Glutamatergic neuron (in vitro differentiated cells): ENCODE results near the gene SCAMP4. TPM values are rescaled to one million over a fixed set of nuclear protein-coding genes. Genes with fewer than 3 reads are reported as not detected.
A peak's percentile ranks its signal among the peaks of the same experiment; 100 is the strongest.

Source experiments
- DNase-seq: peaks from one replicate; pipeline ENCODE4 v3.0.0; 2022
- H3K27ac Mint-ChIP-seq: one replicate; pipeline ENCODE4 v1.8.0; 2020; ENCODE audit warnings: mild to moderate bottlenecking, mixed read lengths, inconsistent platforms; ENCODE audit not compliant: unreplicated experiment
- H3K27me3 Mint-ChIP-seq: one replicate; pipeline ENCODE4 v1.8.0; 2020; ENCODE audit warnings: mild to moderate bottlenecking, moderate library complexity, mixed read lengths, inconsistent platforms; ENCODE audit not compliant: unreplicated experiment
- H3K36me3 Mint-ChIP-seq: one replicate; pipeline ENCODE4 v1.8.0; 2020; ENCODE audit warnings: mild to moderate bottlenecking, mixed read lengths, inconsistent platforms; ENCODE audit not compliant: unreplicated experiment
- H3K4me1 Mint-ChIP-seq: one replicate; pipeline ENCODE4 v1.8.0; 2020; ENCODE audit warnings: mild to moderate bottlenecking, low read depth, mixed read lengths, inconsistent platforms; ENCODE audit not compliant: unreplicated experiment
- H3K4me3 Mint-ChIP-seq: one replicate; pipeline ENCODE4 v1.8.0; 2020; ENCODE audit warnings: mild to moderate bottlenecking, mixed read lengths, inconsistent platforms; ENCODE audit not compliant: unreplicated experiment
- H3K9me3 Mint-ChIP-seq: one replicate; pipeline ENCODE4 v1.8.0; 2020; ENCODE audit warnings: mild to moderate bottlenecking, moderate library complexity, mixed read lengths, inconsistent platforms; ENCODE audit not compliant: unreplicated experiment
- CTCF ChIP-seq: fragments of 200-600 bp; sonication (generic); IDR thresholded peaks from one replicate; pipeline ENCODE4 v1.5.0; 2021; ENCODE audit not compliant: partially characterized antibody, unreplicated experiment
- total RNA-seq: library from RNA; stranded (reverse); fragmentation: NEBNext Ultra II Directional; extraction: Animal tissue kit (Norgen Biotek cat#: 25700); gene quantifications from one replicate; pipeline ENCODE4 v1.2.1, GENCODE V29; 2021; ENCODE audit not compliant: unreplicated experiment

Gene SCAMP4
- total RNA-seq, 1 donor from 2014 or later, result 66.3 TPM

GRCh38 chr19:1933942-1934341, 28.7 kb downstream of the SCAMP4 start:
- Mint-ChIP-seq H3K27ac (peak overlapping the region; percentile 9), H3K27me3 (peaks cover 17% of the 10 kb centered on the region)

GRCh38 chr19:1935484-1936208, 30.4 kb downstream of the SCAMP4 start:
- Mint-ChIP-seq H3K4me3 (no peak overlapping the region), H3K27ac (peak overlapping the region; percentile 36)

More at GRCh38 chr19:1933942-1934341, 28.7 kb downstream of the SCAMP4 start:
- H3K9me3 Mint-ChIP-seq, result peaks cover 14% of the 10 kb centered on the region
- peaks cover 6% of the 10 kb centered on the region for H3K4me1 Mint-ChIP-seq
- DNase-seq, result no peak
- no peak overlapping the region for H3K4me3 Mint-ChIP-seq
- peaks cover 9% of the 10 kb centered on the region for H3K36me3 Mint-ChIP-seq
- no peak for TF ChIP-seq CTCF

GRCh38 chr19:1936430-1936829, 31.2 kb downstream of the SCAMP4 start:
- peaks cover 10% of the 10 kb centered on the region for H3K4me1 Mint-ChIP-seq
- H3K36me3 Mint-ChIP-seq, result peaks cover 8% of the 10 kb centered on the region
- peaks cover 24% of the 10 kb centered on the region for H3K27me3 Mint-ChIP-seq
- no peak for TF ChIP-seq CTCF
- H3K4me3 Mint-ChIP-seq, result no peak overlapping the region
- no peak for DNase-seq
- peaks cover 23% of the 10 kb centered on the region for H3K9me3 Mint-ChIP-seq
- H3K27ac Mint-ChIP-seq, result peak overlapping the region; percentile 36

More at GRCh38 chr19:1935484-1936208, 30.4 kb downstream of the SCAMP4 start:
- no peak for DNase-seq
- peaks cover 24% of the 10 kb centered on the region for H3K27me3 Mint-ChIP-seq
- no peak for TF ChIP-seq CTCF
- peaks cover 10% of the 10 kb centered on the region for H3K4me1 Mint-ChIP-seq
- peaks cover 9% of the 10 kb centered on the region for H3K36me3 Mint-ChIP-seq
- H3K9me3 Mint-ChIP-seq, result peaks cover 23% of the 10 kb centered on the region

GRCh38 chr19:1936916-1937610, 31.9 kb downstream of the SCAMP4 start:
- no peak for TF ChIP-seq CTCF
- Mint-ChIP-seq H3K36me3 (peaks cover 4% of the 10 kb centered on the region), H3K4me3 (no peak overlapping the region), H3K27me3 (peaks cover 20% of the 10 kb centered on the region), H3K9me3 (peaks cover 20% of the 10 kb centered on the region), H3K4me1 (peaks cover 10% of the 10 kb centered on the region), H3K27ac (no peak overlapping the region)
- DNase-seq, result no peak

- Mint-ChIP-seq H3K36me3 (peaks cover 4% of the 10 kb centered on the region), H3K4me3 (no peak overlapping the region), H3K27me3 (peaks cover 22% of the 10 kb centered on the region), H3K4me1 (peaks cover 14% of the 10 kb centered on the region), H3K9me3 (peaks cover 16% of the 10 kb centered on the region), H3K27ac (no peak overlapping the region)
- TF ChIP-seq CTCF, result no peak
- DNase-seq, result no peak
Observed at GRCh38 chr19:1938071-1938470, 32.9 kb downstream of the SCAMP4 start.
